Astrocyte (in vitro differentiated cells and primary cell): Measurements from ENCODE around the gene CYP1B1. TPM values are rescaled to one million over a fixed set of nuclear protein-coding genes. Genes with fewer than 3 reads are reported as not detected.

ENCODE experiments used
- DNase-seq: peaks from one replicate; pipeline ENCODE4 v3.0.0-alpha.2; 2010; ENCODE audit warnings: low read depth
- FAIRE-seq: peaks from 2 replicates; lab custom pipeline; 2011; peaks lifted over from hg19 to GRCh38; lab: Jason Lieb, UNC
- H2AFZ ChIP-seq: 2 replicates; pipeline ENCODE4 v1.6.0; 2012; ENCODE audit warnings: low read depth, low read length, inconsistent platforms
- H3K27ac ChIP-seq: 2 replicates; pipeline ENCODE4 v1.5.1; 2011; ENCODE audit warnings: low read depth, low read length, inconsistent platforms
- H3K27me3 ChIP-seq: 2 replicates; pipeline ENCODE4 v1.6.0; 2011; ENCODE audit warnings: low read length, inconsistent platforms; ENCODE audit not compliant: insufficient read depth
- H3K36me3 ChIP-seq: 2 replicates; pipeline ENCODE4 v1.5.1; 2011; ENCODE audit warnings: low read length, inconsistent platforms; ENCODE audit not compliant: insufficient read depth
- H3K4me1 ChIP-seq: 2 replicates; pipeline ENCODE4 v1.5.1; 2011; ENCODE audit warnings: low read length, inconsistent platforms; ENCODE audit not compliant: insufficient read depth
- H3K4me2 ChIP-seq: 2 replicates; pipeline ENCODE4 v1.6.0; 2012; ENCODE audit warnings: low read length, inconsistent platforms
- H3K4me3 ChIP-seq: 2 replicates; pipeline ENCODE4 v1.5.1; 2011; ENCODE audit warnings: low read depth, mild to moderate bottlenecking, low read length, inconsistent platforms; ENCODE audit not compliant: insufficient read depth
- H3K79me2 ChIP-seq: 2 replicates; pipeline ENCODE4 v1.6.0; 2012; ENCODE audit warnings: mild to moderate bottlenecking, low read length, inconsistent platforms; ENCODE audit not compliant: insufficient read depth
- H3K9ac ChIP-seq: 2 replicates; pipeline ENCODE4 v1.6.0; 2012; ENCODE audit warnings: mild to moderate bottlenecking, low read length, inconsistent platforms
- H3K9me3 ChIP-seq: 2 replicates; pipeline ENCODE4 v1.5.1; 2012; ENCODE audit warnings: low read depth, mild to moderate bottlenecking, low read length, inconsistent platforms; ENCODE audit not compliant: insufficient read depth
- H4K20me1 ChIP-seq: 2 replicates; pipeline ENCODE4 v1.6.0; 2012; ENCODE audit warnings: low read length, inconsistent platforms; ENCODE audit not compliant: insufficient read depth
- H3K27ac Mint-ChIP-seq: one replicate; pipeline ENCODE4 v1.8.0; 2021; ENCODE audit warnings: mild to moderate bottlenecking, mixed read lengths; ENCODE audit not compliant: unreplicated experiment
- H3K27me3 Mint-ChIP-seq: one replicate; pipeline ENCODE4 v1.8.0; 2021; ENCODE audit warnings: low read depth, mixed read lengths; ENCODE audit not compliant: unreplicated experiment
- H3K36me3 Mint-ChIP-seq: one replicate; pipeline ENCODE4 v1.8.0; 2021; ENCODE audit warnings: low read depth, mixed read lengths; ENCODE audit not compliant: unreplicated experiment
- H3K4me1 Mint-ChIP-seq: one replicate; pipeline ENCODE4 v1.8.0; 2021; ENCODE audit warnings: low read depth, mixed read lengths; ENCODE audit not compliant: unreplicated experiment
- H3K4me3 Mint-ChIP-seq: one replicate; pipeline ENCODE4 v1.8.0; 2021; ENCODE audit warnings: mild to moderate bottlenecking, moderate library complexity, mixed read lengths; ENCODE audit not compliant: unreplicated experiment
- H3K9me3 Mint-ChIP-seq: one replicate; pipeline ENCODE4 v1.8.0; 2021; ENCODE audit warnings: mild to moderate bottlenecking, mixed read lengths; ENCODE audit not compliant: unreplicated experiment
- CTCF ChIP-seq: IDR thresholded peaks from 2 replicates; pipeline ENCODE4 v1.5.1; 2011; ENCODE audit warnings: low read depth, mild to moderate bottlenecking, inconsistent platforms, low read length, moderate library complexity; ENCODE audit not compliant: insufficient read depth
- EZH2 ChIP-seq: IDR thresholded peaks from 2 replicates; pipeline ENCODE4 v1.6.1; 2012; ENCODE audit warnings: mild to moderate bottlenecking, low read length, inconsistent platforms; ENCODE audit not compliant: insufficient read depth
- total RNA-seq: library from RNA; stranded (reverse); gene quantifications from 2 replicates; pipeline ENCODE4 v1.2.1, GENCODE V29; 2021

Gene CYP1B1
- total RNA-seq, 1 donor from 2014 or later = 12.9 TPM

GRCh38 chr2:38057651-38058410 is 18.1 kb downstream of the CYP1B1 start:
- H3K4me3 Mint-ChIP-seq = no peak overlapping the region
- H3K27ac Mint-ChIP-seq = peak overlapping the region; percentile 54
- peaks cover 13% of the 10 kb centered on the region for H3K4me1 Mint-ChIP-seq
- Histone ChIP-seq H3K79me2 (no peaks in the 10 kb centered on the region), H3K9ac (no peak overlapping the region), H3K27ac (no peak overlapping the region), H3K27me3 (no peaks in the 10 kb centered on the region), H4K20me1 (no peaks in the 10 kb centered on the region), H3K4me1 (no peaks in the 10 kb centered on the region), H2AFZ (no peak overlapping the region), H3K4me3 (no peak overlapping the region), H3K9me3 (no peaks in the 10 kb centered on the region), H3K36me3 (no peaks in the 10 kb centered on the region), H3K4me2 (no peak overlapping the region)
- H3K36me3 Mint-ChIP-seq = no peaks in the 10 kb centered on the region
- H3K27me3 Mint-ChIP-seq = peaks cover 3% of the 10 kb centered on the region
- H3K9me3 Mint-ChIP-seq = no peaks in the 10 kb centered on the region
- TF ChIP-seq EZH2 = no peak
- TF ChIP-seq CTCF = no peak
- DNase-seq = no peak
- FAIRE-seq = no peak

GRCh38 chr2:38056216-38056615 is 19.7 kb downstream of the CYP1B1 start:
- peaks cover 3% of the 10 kb centered on the region for H3K27me3 Mint-ChIP-seq
- no peaks in the 10 kb centered on the region for H3K79me2 ChIP-seq
- peaks cover 4% of the 10 kb centered on the region for H3K27me3 ChIP-seq
- no peaks in the 10 kb centered on the region for H3K36me3 ChIP-seq
- TF ChIP-seq CTCF (no peak), EZH2 (no peak)
- peaks cover 2% of the 10 kb centered on the region for H3K9me3 Mint-ChIP-seq
- H3K36me3 Mint-ChIP-seq = no peaks in the 10 kb centered on the region
- no peak overlapping the region for H2AFZ ChIP-seq
- no peak overlapping the region for H3K4me3 ChIP-seq
- peaks cover 13% of the 10 kb centered on the region for H3K4me1 Mint-ChIP-seq
- H4K20me1 ChIP-seq = no peaks in the 10 kb centered on the region
- FAIRE-seq = no peak
- H3K4me1 ChIP-seq = no peaks in the 10 kb centered on the region
- no peak for DNase-seq
- H3K4me2 ChIP-seq = no peak overlapping the region
- no peaks in the 10 kb centered on the region for H3K9me3 ChIP-seq
- no peak overlapping the region for H3K27ac Mint-ChIP-seq
- H3K27ac ChIP-seq = no peak overlapping the region
- no peak overlapping the region for H3K4me3 Mint-ChIP-seq
- no peak overlapping the region for H3K9ac ChIP-seq

- peaks cover 4% of the 10 kb centered on the region for H3K27me3 Mint-ChIP-seq
- H3K4me3 ChIP-seq = no peak overlapping the region
- no peaks in the 10 kb centered on the region for H3K27me3 ChIP-seq
- H3K4me3 Mint-ChIP-seq = no peak overlapping the region
- H3K27ac Mint-ChIP-seq = peak overlapping the region; percentile 56
- no peaks in the 10 kb centered on the region for H4K20me1 ChIP-seq
- H3K36me3 Mint-ChIP-seq = no peaks in the 10 kb centered on the region
- no peak overlapping the region for H3K4me2 ChIP-seq
- H3K27ac ChIP-seq = no peak overlapping the region
- FAIRE-seq (peak; percentile 29), DNase-seq (no peak)
- peaks cover 6% of the 10 kb centered on the region for H3K4me1 Mint-ChIP-seq
- H3K9me3 ChIP-seq = no peaks in the 10 kb centered on the region
- H3K79me2 ChIP-seq = no peaks in the 10 kb centered on the region
- H3K9me3 Mint-ChIP-seq = no peaks in the 10 kb centered on the region
- no peak overlapping the region for H3K9ac ChIP-seq
- TF ChIP-seq EZH2 = no peak
- no peak for TF ChIP-seq CTCF
- no peaks in the 10 kb centered on the region for H3K4me1 ChIP-seq
- no peaks in the 10 kb centered on the region for H3K36me3 ChIP-seq
- H2AFZ ChIP-seq = no peak overlapping the region
These were observed 30.1 kb downstream of the CYP1B1 start for GRCh38 chr2:38045811-38046210.
